ENCODE results near the gene PDE2A.

DNA sequence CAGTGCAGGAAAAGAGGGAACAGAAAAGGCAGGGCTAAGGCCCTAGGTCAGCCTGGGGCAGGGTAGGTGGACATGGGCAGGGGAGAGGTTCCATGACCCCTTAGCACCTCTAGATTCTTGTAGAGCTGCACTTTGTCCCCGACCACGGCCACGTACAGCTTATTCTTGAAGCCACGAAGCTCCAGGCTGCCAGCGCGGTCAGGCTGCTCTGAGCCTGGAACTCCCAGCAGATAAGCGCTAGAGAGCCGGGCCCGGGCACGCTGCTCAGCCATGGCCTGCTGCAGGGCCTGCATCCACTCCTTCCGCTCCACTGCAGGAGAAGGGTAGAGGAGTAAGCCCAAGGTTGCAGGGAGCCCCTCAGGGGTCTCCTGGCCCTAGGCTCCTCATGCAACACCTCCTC is 36.1 kb upstream of the PDE2A start:
- TF ChIP-seq EZH2phosphoT487 (IDR thresholded peaks at IDR 0.05), result no peak
- TF ChIP-seq CTCF (IDR thresholded peaks at IDR 0.05), result no peak
- no peak for TF ChIP-seq EZH2 (IDR thresholded peaks at IDR 0.05)

All from neural progenitor cell (in vitro differentiated cells).